ENCODE measurements around the gene ATOH8.

ATOH8 gene

DNA sequence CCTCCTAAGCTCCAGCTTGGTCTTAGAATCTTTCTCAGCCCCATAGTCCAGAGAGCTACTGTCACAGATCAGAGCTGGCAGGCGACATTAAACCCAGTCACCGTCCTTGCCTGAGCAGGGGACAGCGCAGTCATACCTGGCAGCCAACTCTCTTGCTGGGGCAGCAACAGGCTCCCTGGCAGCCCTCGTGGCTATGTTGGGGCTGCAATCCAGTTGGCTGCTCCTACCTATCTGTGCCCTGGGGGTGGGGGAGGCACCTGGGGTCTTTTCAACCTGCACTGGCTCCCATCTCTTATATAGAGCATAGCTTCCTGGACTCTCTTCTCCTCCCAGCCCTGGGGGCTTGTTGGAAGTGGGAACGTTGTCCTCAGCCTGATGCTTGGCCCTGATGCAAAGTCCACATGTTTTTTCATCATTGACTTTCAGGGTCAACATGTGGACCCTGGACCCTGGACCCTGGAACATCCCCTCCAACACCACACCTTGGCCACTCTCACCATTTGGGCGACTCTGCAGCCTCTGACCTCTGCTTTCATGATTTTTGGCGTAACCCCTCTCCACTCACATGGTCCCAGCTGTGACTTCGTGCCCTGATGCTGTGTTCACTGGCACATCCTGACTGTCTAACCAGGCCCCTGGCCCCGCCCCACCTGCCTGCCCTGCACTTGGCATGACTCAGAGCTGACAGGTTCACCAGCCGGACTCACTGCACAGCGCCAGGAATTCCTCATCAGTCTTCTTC, 45.6 kb downstream of the ATOH8 start:
- TF ChIP-seq YY1 (IDR thresholded peaks at IDR 0.05; ENCODE audit: low read depth) = no peak

GRCh38 chr2:85800586-85800985, 46.8 kb downstream of the ATOH8 start:
- no peak for TF ChIP-seq NFIC (IDR thresholded peaks at IDR 0.05)
- no peak for TF ChIP-seq ZBTB7A (IDR thresholded peaks at IDR 0.05; ENCODE audit: low read depth)
- no peak for TF ChIP-seq TEAD4 (IDR thresholded peaks at IDR 0.05)
- no peak for TF ChIP-seq EGR1 (IDR thresholded peaks at IDR 0.05)
- no peak for TF ChIP-seq TAF1 (IDR thresholded peaks at IDR 0.05; ENCODE audit: low read depth)
- TF ChIP-seq EP300 (IDR thresholded peaks at IDR 0.05; ENCODE audit: borderline replicate concordance) = no peak
- TF ChIP-seq, protein P1, sequence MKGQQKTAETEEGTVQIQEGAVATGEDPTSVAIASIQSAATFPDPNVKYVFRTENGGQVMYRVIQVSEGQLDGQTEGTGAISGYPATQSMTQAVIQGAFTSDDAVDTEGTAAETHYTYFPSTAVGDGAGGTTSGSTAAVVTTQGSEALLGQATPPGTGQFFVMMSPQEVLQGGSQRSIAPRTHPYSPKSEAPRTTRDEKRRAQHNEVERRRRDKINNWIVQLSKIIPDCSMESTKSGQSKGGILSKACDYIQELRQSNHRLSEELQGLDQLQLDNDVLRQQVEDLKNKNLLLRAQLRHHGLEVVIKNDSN (IDR thresholded peaks at IDR 0.05) = no peak
- TF ChIP-seq MAX (IDR thresholded peaks at IDR 0.05) = no peak
- no peak for TF ChIP-seq RAD21 (IDR thresholded peaks at IDR 0.05; ENCODE audit: low read depth)
- no peak for TF ChIP-seq YY1 (IDR thresholded peaks at IDR 0.05; ENCODE audit: low read depth)

GRCh38 chr2:85801871-85802270, 48.1 kb downstream of the ATOH8 start:
- TF ChIP-seq NFIC (IDR thresholded peaks at IDR 0.05) (no peak), MAX (IDR thresholded peaks at IDR 0.05) (no peak)

- TF ChIP-seq, protein P1 (IDR thresholded peaks at IDR 0.05) = no peak
- TF ChIP-seq EGR1 (IDR thresholded peaks at IDR 0.05) (no peak), CEBPB (IDR thresholded peaks at IDR 0.05) (no peak), TEAD4 (IDR thresholded peaks at IDR 0.05) (no peak), REST (IDR thresholded peaks at IDR 0.05; ENCODE audit: low read depth) (no peak), CREB1 (IDR thresholded peaks at IDR 0.05; ENCODE audit: low read depth) (no peak), TAF1 (IDR thresholded peaks at IDR 0.05; ENCODE audit: low read depth) (no peak), YY1 (IDR thresholded peaks at IDR 0.05; ENCODE audit: low read depth) (no peak), FOXM1 (IDR thresholded peaks at IDR 0.05; ENCODE audit: borderline replicate concordance, low read depth) (no peak), NFIC (IDR thresholded peaks at IDR 0.05) (no peak), ZBTB7A (IDR thresholded peaks at IDR 0.05; ENCODE audit: low read depth) (no peak), MAX (IDR thresholded peaks at IDR 0.05) (no peak), TCF12 (IDR thresholded peaks at IDR 0.05; ENCODE audit: low read depth) (no peak), RAD21 (IDR thresholded peaks at IDR 0.05; ENCODE audit: low read depth) (no peak), EP300 (IDR thresholded peaks at IDR 0.05; ENCODE audit: borderline replicate concordance) (no peak)
Measured at GRCh38 chr2:85802354-85803103, 48.7 kb downstream of the ATOH8 start.

- no peak for TF ChIP-seq YY1 (IDR thresholded peaks at IDR 0.05; ENCODE audit: low read depth)
- TF ChIP-seq TAF1 (IDR thresholded peaks at IDR 0.05; ENCODE audit: low read depth) = no peak
- TF ChIP-seq, protein P1 (IDR thresholded peaks at IDR 0.05) = no peak
- TF ChIP-seq RAD21 (IDR thresholded peaks at IDR 0.05; ENCODE audit: low read depth) = no peak
- no peak for TF ChIP-seq TCF12 (IDR thresholded peaks at IDR 0.05; ENCODE audit: low read depth)
- TF ChIP-seq CREB1 (IDR thresholded peaks at IDR 0.05; ENCODE audit: low read depth) = no peak
- no peak for TF ChIP-seq REST (IDR thresholded peaks at IDR 0.05; ENCODE audit: low read depth)
- TF ChIP-seq ZBTB7A (IDR thresholded peaks at IDR 0.05; ENCODE audit: low read depth) = no peak
- no peak for TF ChIP-seq CEBPB (IDR thresholded peaks at IDR 0.05)
- TF ChIP-seq EP300 (IDR thresholded peaks at IDR 0.05; ENCODE audit: borderline replicate concordance) = no peak
- TF ChIP-seq EGR1 (IDR thresholded peaks at IDR 0.05) = no peak
- no peak for TF ChIP-seq NFIC (IDR thresholded peaks at IDR 0.05)
- TF ChIP-seq FOXM1 (IDR thresholded peaks at IDR 0.05; ENCODE audit: borderline replicate concordance, low read depth) = no peak
- no peak for TF ChIP-seq TEAD4 (IDR thresholded peaks at IDR 0.05)
- no peak for TF ChIP-seq MAX (IDR thresholded peaks at IDR 0.05)
Measured at GRCh38 chr2:85803704-85804425, 50.1 kb downstream of the ATOH8 start.

Measured in Ishikawa (cell line).